Measurements from ENCODE around the gene TTC6.

TTC6 gene

GRCh38 chr14:37559386-37559785 is 36.0 kb upstream of the TTC6 start:
- no peak for TF ChIP-seq CTCF (IDR thresholded peaks at IDR 0.05)

GRCh38 chr14:37563189-37563588 is 32.2 kb upstream of the TTC6 start:
- TF ChIP-seq CTCF (IDR thresholded peaks at IDR 0.05), result no peak

- peak; percentile 37; the same call in 1 of the 2 replicates for TF ChIP-seq CTCF (IDR thresholded peaks at IDR 0.05)
These were observed 29.9 kb upstream of the TTC6 start for GRCh38 chr14:37565550-37565949.

- TF ChIP-seq CTCF (IDR thresholded peaks at IDR 0.05), result no peak
These were observed 28.5 kb upstream of the TTC6 start for GRCh38 chr14:37566811-37567371.

- no peak for TF ChIP-seq CTCF (IDR thresholded peaks at IDR 0.05)
These were observed 25.7 kb upstream of the TTC6 start for GRCh38 chr14:37569729-37570128.

- no peak for TF ChIP-seq CTCF (IDR thresholded peaks at IDR 0.05)
These were observed 24.0 kb upstream of the TTC6 start for GRCh38 chr14:37571391-37571790.

GRCh38 chr14:37573356-37573755 is 22.1 kb upstream of the TTC6 start:
- no peak for TF ChIP-seq CTCF (IDR thresholded peaks at IDR 0.05)

GRCh38 chr14:37579274-37579673 is 16.2 kb upstream of the TTC6 start:
- TF ChIP-seq CTCF (IDR thresholded peaks at IDR 0.05), result no peak

Measured in LNCAP (cell line).